ENCODE measurements around the gene CPA4.

CPA4 gene

DNA sequence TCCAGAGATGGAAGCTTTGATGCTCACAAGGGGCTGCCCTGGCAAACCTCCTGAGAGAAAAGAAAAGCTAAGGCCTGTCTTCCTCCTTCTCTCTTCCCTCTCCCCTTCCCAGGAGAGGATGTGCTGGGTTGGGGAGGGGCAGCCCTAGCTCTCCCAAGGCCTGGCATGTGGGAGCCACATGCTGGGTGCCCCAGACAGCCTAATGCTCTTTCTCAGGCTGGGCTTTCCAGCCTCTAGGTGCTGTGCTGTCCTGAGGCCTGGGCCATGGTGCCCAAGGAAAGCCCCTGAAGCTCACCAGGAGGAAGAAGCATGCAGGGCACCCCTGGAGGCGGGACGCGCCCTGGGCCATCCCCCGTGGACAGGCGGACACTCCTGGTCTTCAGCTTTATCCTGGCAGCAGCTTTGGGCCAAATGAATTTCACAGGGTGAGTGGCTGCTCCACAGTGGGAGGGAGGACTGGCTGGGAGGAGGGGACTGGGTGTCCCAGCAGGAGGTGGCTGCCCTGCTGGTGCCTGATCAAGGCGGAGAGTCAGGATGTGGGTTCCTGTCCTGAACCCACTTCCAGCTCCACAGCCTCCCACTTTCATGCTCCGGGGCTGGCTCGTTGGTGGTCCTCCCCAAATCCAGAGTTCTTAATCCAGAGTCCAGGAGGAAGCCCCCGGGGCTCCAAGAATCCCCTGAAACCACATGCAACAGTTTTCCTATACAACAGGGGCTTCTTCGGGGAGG is 53.4 kb downstream of the CPA4 start:
- DNase-seq (ENCODE audit: low spot score) = no peak

DNA sequence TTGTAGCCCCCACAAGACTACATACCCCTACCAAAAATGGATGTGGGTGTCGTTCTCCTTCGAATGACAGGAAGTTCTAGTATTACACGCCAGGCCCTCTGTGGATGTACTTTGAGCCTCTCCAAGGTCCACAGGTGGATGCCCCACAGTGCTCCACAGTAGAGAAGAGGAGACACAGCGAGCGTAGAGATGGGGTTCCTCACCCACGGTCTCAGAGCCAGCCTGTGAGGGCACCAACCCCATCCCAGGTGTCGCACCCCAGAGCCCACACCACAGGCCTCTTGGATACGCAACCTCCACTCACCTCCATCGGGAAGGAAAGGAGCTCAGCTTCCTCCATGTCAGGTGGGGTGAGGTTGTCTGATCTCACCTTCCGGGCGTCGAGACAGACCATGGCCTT is 54.0 kb downstream of the CPA4 start:
- DNase-seq (ENCODE audit: low spot score) = no peak

DNA sequence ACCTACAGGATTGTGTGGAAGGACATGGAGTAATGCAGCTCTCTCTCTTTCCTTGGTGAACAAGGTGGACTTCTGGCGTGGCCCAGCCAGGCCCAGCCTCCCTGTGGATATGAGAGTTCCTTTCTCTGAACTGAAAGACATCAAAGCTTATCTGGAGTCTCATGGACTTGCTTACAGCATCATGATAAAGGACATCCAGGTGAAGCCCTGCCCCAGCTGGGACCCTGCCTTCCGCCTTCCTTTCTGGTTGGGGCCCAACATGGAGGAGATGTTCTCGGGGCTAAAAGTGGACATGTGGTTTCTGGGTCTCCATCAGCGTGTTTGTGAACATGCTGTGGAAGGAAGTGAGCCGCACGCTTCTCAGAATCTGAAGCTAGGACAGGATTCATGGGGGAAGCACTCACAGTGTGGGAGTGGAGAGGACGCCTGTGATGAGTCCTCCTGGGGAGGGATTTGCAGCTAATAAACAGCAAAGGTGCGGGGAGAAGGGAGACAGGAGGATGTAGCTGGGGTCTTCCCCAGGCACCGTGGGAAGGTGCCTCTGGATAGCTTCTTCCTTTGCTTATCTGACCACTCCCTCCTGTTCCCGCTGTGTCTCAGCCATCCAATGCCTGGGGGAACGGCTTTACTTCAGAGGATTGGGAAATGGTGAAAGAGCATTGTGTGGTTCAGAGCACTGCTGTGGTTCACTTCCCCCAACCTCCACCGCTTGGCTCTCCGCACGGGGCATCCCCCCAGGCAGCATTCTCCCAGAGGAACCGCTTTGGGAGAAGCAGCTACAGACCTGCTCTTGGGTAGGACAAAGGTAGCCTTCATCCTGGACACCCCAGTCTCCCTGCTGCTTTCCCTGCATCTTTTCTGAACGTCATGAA is 57.2 kb downstream of the CPA4 start:
- no peak for DNase-seq (ENCODE audit: low spot score)

DNA sequence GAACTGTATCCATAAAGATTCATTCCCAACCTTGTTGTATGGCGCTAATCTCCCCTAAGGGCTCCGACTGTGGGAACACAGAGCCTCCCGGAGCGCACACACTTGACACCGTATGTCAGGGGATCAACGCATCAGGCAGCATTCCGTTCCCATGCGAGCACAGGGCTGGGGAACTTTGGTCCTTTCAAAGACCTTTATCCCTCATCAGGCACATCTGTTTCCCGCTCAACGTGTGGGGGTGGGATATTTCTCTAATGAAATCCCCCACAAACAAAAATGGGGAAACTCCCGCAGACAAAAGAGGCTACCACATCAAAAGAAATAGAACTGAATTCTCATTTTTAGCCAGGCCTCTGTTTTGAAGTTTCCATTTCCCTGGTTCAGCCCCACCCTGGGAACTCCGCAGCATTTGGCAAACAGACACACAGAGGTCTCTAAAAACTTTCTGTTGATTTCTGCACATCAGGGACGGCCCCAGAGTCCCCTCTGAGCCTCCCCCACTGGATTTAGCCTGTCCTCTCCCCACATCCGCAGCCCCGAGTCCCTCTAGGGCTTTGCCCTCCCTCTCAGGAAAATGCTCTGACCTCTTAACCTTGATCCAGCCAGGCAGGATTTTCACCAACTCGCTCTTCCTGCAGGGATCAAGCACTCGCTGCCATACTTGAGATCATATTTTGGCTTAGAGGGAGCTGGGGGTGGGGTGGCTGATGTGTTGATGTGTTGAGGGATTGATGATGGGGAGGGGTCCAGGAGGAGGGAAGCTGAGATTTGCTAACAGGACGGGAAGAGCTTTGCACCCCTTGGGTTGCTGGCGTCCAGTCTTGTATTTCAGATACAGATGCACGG is 58.2 kb downstream of the CPA4 start:
- no peak for DNase-seq (ENCODE audit: low spot score)

DNA sequence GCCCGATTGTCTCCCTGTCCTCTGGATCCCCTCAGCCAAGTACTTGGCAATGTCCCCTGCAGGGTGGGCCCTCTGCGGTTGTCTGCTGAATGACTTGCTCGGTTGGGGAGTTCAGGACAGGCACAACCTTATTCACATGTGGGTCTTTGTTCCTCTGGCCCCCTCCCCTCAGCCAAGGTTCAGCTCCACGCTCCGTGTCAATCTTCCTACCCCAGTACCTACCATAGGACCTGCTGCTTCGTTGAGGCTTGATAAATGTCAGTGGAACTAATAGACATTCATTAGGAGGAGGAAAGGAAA is 58.8 kb downstream of the CPA4 start:
- DNase-seq (ENCODE audit: low spot score) = no peak

DNA sequence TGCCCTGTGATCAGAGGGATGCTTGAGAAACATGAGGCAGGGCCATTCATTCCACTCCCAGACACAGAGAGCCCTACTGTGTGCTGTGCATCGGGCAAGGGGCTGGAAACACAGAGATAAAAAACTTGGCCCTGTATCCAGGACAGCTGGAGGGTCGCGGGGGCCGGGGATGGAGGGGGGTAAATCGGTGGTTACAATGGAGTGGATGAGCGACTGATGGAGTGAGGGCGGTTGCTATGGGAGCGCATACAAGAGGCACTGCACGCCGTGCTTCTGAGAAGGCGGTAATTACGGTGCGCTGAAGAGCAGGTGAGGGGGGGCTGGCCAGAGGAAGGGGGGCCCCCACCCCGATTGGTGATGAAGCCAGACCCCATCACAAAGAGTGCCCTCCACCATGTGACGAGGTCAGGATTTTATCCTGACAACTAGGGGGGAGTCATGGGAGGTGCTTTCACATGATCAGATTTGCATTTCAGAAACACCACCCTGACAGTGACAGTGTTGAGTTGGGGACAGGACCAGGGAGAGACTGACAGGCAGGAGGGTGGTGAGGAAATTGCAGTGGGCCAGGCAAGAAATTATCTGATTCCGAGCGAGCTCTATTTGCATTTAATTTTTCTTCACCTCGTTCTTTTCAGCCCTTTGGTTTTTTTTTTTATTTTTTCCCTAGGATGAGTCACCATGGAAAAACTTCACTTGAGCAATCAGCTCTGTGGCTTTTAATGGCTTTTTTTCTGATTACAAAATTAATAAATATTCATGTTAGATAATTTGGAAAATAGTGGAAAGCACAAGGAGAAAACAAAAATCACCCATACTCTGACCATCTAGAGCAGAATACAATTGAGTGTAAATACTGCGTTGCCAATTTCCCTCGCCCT is 59.5 kb downstream of the CPA4 start:
- DNase-seq (ENCODE audit: low spot score) = no peak

DNA sequence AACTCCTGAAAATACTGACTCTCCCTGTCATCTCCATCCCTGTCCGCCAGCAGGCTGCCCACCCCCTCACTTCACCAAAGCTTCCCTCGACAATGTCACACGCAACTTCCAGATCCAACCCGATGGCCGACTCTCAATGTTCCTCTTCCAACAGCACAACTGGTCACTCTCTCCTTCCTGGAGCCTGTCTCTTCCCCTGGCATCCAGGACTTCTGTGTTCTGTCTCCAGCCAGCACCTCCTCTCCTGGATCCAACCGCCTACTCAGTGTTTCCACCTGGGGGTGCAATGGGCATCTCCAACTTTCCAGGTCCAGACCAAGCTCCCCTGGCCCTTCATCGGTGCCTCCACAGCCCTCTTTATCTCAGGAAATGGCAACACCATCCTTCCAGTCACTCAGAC is 60.2 kb downstream of the CPA4 start:
- no peak for DNase-seq (ENCODE audit: low spot score)

DNA sequence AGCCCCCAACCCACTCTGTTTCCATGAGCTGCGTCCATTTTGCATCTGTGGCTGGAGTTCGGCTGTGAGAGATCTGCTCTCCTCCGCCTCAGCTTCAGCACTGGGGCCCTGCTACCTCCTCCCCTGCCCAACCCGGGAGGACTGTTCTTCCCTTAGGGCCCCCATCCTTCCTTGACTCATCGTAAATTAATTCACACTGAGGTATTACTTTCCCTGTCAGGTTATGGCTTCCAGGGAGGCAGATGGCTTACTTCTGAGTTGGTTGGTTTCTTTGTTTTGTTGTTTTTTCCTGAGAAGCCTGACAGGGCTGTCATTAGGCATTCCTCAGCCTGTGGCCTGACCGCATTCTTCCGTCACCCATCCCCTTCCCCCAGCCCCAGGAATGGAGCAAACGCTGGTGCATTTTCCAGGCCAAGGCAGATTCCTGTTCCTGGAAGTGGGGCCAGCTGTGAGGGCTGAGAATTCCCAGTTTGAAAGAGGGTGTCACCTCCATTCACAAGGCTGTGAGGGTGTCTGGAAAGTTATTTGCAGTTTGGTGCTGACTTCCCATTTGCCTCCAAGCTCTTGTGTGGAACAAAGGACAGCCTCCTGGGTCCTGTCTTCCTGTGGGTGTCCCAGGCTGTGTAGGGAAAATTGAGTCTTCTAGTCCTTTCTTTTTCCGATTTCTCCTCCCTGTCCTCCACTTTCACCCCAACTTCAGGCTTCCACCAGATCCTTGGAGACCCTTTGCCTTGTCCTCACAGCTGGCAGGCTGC is 63.3 kb downstream of the CPA4 start:
- peak; percentile 73 for DNase-seq (ENCODE audit: low spot score)

DNA sequence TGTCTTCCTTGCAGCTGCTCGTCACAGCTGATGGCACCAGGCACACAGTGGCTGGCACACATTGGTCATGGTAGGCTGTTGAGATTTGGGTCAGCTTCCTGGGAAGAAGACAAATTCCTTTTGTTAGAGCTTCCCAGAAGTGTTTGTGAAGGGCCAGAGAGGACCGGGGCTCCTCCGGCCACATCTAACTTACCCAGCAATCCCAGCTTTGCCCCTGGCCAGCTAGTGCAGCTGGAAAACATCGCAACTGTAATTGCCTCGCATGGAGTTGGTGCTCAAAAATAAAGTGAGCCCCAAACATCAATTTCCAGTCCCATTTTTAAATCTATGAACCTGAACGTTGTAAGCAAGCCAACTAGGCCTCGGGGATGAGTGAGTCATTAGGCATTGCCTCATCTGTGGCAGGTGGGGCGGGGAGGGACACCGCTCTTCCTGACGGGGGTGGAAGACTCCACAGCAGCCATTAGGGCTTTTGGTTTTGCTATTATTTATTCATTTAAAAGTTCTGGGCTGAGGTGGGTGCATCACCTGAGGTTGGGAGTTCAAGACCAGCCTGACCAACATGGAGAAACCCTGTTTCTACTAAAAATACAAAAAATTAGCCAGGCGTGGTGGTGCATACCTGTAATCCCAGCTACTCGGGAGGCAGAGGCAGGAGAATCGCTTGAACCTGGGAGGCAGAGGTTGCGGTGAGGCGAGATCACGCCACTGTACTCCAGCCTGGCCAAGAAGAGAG is 64.1 kb downstream of the CPA4 start:
- DNase-seq (ENCODE audit: low spot score) = no peak

DNA sequence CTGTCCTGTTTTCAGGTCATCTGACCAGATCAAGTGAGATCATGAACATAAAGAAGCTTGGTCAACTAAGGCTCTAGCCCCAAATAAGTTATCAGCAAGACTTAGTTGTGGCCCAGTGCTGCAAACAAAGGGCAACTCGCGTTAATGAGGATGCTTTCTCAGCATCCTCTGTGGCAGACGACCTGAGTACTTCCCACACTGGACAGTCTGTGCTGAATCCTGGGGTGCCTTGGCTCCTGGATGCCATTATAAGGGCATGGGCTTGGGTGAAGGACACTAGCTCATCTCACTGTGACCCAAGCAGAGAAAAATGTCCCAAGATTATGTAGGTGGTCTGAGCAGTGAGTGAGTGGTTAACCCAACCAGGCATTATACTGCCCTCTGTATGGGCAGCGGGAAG is 65.5 kb downstream of the CPA4 start:
- no peak for DNase-seq (ENCODE audit: low spot score)

DNA sequence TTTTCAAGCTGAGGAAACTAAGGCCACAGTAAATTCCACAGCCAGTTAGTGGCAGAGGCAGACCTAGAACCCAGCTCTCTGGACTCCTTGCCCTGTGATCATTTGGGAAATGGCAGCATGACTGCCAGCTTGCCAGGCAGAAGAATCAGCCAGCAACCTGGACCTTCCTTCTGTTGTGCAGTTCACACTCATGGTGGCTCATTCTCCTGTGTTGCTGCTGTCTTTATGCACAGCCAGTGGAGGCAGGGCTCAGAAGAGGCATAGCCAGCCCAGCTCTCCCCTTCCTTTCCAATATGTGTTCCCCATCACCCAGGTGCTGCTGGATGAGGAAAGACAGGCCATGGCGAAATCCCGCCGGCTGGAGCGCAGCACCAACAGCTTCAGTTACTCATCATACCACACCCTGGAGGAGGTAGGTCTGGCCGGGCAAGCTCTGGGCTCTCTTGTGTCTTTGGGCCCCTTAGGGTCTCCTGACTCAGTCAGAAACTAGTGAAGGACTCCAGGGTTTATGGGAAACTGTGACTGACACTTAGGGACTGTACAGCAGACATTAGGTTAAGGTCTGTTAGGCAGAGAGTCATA is 66.4 kb downstream of the CPA4 start:
- no peak for DNase-seq (ENCODE audit: low spot score)

DNA sequence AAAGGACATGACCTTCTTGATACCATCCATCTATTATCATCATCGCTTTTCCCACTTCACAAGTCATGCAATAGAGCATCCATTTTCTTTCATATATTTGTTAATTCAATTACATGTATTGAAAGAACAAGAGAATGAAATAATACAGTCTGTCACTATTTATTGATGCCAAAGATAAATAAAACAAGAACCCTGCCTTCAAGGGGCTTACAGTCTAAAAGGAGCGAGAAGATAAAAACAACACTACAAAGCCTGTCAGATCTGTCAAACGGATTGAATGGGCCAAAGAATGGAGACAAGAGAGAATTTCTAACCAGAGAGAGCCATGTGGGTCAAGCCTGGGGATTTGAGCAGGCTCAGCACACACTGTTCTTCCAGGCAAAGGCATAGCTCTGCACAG is 67.6 kb downstream of the CPA4 start:
- no peak for DNase-seq (ENCODE audit: low spot score)

DNA sequence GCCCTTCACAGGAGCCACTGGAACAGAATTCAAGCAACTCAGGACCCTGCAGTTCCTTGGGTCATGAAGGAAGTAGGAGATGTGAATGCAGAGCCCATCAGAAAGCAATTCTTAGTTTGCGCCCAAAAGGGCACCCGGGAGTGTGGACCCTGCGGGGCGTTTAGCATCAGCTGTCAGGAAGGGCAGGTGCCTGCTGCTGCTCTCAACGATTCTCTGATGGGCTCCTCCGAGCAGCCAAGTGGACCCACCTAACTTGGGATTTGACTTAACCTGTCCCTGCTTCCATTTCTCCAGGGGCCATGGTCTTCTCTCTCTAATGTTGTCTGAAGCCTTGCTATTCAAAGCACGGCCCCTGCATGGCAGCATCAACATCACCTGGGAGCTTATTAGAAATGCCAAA is 68.7 kb downstream of the CPA4 start:
- no peak for DNase-seq (ENCODE audit: low spot score)

DNA sequence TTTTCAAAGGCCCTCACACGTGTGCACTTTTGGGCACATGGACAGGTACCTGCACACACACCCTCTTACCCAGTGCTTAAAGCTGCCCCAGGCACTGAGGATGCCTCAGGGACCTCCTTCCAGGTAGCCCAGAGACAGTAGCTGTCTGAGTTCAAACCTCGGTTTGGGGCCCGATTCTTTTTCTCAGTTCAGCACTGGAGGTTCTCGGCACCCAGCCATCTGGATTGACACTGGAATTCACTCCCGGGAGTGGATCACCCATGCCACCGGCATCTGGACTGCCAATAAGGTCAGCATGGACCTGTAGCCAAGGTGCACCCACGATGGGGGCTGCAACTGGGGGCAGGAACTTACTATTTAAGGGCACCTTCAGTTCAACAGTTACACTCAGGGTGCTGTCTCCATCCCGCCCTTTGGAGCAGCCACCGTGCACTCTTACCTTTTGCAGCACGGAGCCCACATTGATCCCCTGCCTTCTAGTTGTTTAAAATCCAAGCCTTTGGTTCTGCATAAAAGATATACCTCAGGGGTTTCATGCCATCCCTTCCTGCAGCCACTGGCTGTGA is 69.4 kb downstream of the CPA4 start:
- DNase-seq (ENCODE audit: low spot score) = no peak

DNA sequence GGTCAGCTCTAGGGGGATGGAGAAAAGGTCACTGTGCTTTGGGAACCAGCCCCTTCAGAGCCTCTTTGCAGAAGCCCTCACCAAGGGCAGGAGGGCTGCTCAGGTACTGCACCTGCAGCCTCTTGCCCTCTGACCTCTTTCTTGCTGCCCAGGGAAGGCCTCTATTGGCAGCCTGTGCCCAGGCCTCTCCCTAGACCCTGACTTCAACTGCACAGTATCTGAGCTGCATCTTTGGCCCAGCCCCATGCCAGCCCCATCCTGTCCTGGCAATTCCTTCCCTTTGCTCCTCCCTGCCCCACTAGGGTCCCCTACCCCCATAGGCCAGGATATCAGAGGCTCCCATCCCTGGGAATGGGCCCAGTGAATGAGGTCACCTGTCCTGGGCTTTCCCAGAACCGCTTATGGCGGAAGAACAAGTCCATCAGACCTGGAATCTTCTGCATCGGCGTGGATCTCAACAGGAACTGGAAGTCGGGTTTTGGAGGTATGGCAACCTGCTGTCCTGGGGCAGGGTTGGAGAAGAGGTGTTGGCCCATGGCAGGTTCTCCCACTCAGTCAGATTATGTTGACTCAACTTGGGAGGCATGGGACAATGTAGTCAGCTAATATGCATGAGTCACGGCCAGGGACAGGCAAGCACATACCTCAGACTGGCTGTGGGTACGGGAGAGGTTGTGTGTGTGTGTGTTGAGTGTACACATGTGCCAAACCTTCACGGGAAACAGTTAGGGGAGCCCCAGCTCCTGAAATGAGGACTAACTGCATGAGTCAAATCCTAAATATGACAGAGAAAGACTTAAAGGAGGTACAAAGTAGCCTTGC is 70.3 kb downstream of the CPA4 start:
- DNase-seq (ENCODE audit: low spot score) = peak; percentile 60

DNA sequence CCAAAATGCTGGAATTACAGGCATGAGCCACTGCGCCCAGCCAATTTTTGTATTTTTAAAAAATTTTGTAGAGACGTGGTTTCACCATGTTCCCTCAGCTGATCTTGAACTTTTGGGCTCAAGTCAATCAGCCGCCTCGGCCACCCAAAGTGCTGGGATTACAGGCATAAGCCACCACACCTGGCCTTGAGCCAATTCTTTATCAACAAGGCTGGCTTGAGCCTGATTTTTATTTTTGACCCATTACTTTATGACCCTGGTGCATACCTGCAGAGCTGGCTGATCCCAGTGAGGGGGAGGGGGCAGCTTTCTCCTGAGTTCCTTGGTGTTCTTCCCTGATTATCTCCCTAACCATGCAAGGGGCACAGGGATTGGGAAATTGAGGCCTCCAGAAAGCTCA is 71.5 kb downstream of the CPA4 start:
- no peak for DNase-seq (ENCODE audit: low spot score)

DNA sequence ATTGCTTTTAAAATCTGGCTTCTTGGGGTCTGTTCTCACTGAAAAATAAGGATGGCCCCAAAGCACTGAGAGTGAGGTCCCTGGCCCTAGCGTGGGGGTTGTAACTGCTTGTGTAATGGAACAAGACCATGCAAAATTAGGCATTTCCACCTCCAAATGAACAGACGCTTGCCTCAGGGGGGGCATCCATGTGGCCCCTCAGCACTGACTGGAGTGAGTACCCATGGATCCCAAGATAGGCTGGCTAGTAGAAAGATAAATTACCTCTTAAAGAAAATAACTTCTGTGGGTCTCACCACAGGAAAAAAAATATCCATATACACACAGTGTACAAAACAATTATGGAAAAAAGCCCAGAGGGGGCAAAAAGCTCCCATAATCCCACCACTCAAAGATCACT is 72.1 kb downstream of the CPA4 start:
- no peak for DNase-seq (ENCODE audit: low spot score)

DNA sequence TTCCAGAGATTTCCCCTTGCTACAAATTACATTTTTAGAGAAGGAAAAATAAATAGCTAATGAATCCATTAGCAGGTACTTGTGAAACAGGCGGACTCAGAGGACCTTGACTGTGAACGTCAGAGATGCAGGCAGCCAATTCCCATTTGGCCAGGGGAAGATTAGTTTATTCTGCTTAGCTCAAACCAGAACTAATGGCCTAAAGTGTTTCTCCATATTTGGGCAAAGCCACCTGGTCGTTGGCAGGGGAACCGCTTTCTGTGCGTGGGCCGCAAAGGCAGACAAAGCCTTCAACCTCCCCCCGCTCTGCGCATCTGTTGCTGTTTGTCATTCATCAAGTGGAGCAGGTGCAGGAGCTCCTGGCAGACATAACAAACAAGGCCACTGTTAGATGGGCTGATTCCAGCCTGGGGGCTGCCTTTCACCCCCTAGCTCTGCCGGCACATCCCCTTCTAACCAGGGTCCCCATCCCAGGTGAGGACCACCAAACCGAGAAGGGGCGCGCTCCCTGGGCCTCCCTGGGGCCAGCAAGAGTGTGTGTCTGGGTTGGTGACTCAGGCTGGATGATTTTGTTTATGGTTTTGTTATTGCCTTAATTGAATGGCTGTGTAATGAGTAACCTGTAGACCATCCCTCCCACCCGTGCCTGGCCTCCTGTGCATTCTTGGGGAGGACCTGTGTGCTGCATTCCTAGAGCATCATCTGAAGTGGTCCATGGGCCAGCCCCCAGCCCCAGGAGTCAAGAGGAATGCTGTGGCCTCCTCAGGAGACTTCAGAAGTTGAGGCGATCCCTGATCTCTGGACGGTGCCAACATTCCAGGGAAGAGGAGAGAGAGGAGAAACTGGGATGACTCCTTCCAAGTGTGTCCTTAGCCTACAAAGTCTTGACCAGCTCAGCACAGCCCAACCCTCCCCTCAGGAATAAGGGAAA is 72.8 kb downstream of the CPA4 start:
- DNase-seq (ENCODE audit: low spot score) = no peak

Measured in kidney capillary endothelial cell (primary cell).